Osteoblast (primary cell): Measurements from ENCODE around the gene NIPBL. TPM values are rescaled to one million over a fixed set of nuclear protein-coding genes. Genes with fewer than 3 reads are reported as not detected.

Experiments used
- DNase-seq: peaks from one replicate; pipeline ENCODE4 v3.0.0; 2011; ENCODE audit warnings: low spot score, mixed read lengths; ENCODE audit not compliant: insufficient read length; ENCODE audit errors: missing footprints
- H2AFZ ChIP-seq: 2 replicates; pipeline ENCODE4 v1.6.0; 2011; ENCODE audit warnings: mild to moderate bottlenecking, low read length
- H3K27ac ChIP-seq: 2 replicates; pipeline ENCODE4 v1.5.1; 2011; ENCODE audit warnings: mild to moderate bottlenecking, low read depth, low read length, moderate library complexity
- H3K27me3 ChIP-seq: 2 replicates; pipeline ENCODE4 v1.6.0; 2012; ENCODE audit warnings: mild to moderate bottlenecking, control low read depth, inconsistent platforms, low read length, moderate library complexity; ENCODE audit not compliant: insufficient read depth
- H3K36me3 ChIP-seq: 2 replicates; pipeline ENCODE4 v1.5.1; 2011; ENCODE audit warnings: mild to moderate bottlenecking, low read length, control low read depth, moderate library complexity; ENCODE audit not compliant: insufficient read depth
- H3K4me1 ChIP-seq: 2 replicates; pipeline ENCODE4 v1.5.1; 2011; ENCODE audit warnings: mild to moderate bottlenecking, low read length, control low read depth, moderate library complexity; ENCODE audit not compliant: insufficient read depth
- H3K4me2 ChIP-seq: 2 replicates; pipeline ENCODE4 v1.6.0; 2011; ENCODE audit warnings: mild to moderate bottlenecking, low read length; ENCODE audit not compliant: insufficient read depth
- H3K4me3 ChIP-seq: fragments of 200-600 bp; sonication (generic); 3 replicates; pipeline ENCODE4 v1.5.1; 2012; ENCODE audit warnings: mild to moderate bottlenecking, low read length, inconsistent platforms; ENCODE audit not compliant: insufficient read depth
- H3K79me2 ChIP-seq: 2 replicates; pipeline ENCODE4 v1.6.0; 2012; ENCODE audit warnings: mild to moderate bottlenecking, low read length, control low read depth, inconsistent platforms; ENCODE audit not compliant: insufficient read depth
- H3K9me3 ChIP-seq: 2 replicates; pipeline ENCODE4 v1.5.1; 2011; ENCODE audit warnings: low read depth, low read length, control low read depth
- H4K20me1 ChIP-seq: 2 replicates; pipeline ENCODE4 v1.6.0; 2012; ENCODE audit warnings: mild to moderate bottlenecking, low read length, control low read depth; ENCODE audit not compliant: insufficient read depth
- total RNA-seq: library from RNA; depleted of rRNA; stranded (reverse); fragments of >200 nt; gene quantifications from 2 replicates; pipeline ENCODE4 v1.2.3, GENCODE V29; 2012
- TF ChIP-seq, protein P1 (sequence below): IDR thresholded peaks from 2 replicates; pipeline ENCODE4 v1.5.1; 2011; ENCODE audit warnings: mild to moderate bottlenecking, low read depth, low read length, moderate library complexity; ENCODE audit errors: extremely low read depth

The NIPBL gene
- total RNA-seq, 1 donor = 22.8 TPM

DNA sequence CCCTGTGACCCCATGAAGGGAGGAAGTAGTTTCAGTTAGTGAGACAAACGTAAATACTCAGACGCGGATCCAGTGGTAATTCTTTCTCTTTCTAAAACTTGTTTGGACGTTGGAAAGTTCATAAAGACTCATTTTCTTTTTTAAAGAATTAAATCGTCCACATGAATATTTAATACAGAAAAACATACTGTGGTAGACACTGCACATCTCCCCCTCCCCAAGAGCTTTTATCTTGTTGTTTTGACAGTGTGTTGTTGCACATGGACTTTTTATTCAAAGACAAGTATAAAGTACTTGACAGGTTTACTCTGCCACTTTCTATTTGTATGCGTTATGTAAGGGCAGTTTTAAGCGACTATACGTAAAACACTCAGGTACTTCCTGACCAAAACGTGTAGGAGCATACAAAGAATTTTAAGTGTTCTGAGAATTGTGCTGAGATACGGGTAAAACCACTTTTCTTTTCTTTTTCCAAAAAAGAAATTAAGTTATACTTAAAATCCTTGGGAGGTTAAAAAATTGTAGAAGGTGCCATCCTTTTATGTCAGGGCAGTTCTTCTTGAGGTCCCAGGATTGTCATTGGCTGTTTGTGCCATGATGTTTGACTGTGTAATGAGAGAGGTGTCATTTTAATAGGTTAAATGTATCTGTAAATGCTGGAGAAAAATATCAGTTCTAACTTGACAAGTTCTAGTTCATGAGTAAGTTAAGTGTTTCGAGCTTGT, 1.3 kb downstream of the NIPBL start:
- TF ChIP-seq, protein P1, sequence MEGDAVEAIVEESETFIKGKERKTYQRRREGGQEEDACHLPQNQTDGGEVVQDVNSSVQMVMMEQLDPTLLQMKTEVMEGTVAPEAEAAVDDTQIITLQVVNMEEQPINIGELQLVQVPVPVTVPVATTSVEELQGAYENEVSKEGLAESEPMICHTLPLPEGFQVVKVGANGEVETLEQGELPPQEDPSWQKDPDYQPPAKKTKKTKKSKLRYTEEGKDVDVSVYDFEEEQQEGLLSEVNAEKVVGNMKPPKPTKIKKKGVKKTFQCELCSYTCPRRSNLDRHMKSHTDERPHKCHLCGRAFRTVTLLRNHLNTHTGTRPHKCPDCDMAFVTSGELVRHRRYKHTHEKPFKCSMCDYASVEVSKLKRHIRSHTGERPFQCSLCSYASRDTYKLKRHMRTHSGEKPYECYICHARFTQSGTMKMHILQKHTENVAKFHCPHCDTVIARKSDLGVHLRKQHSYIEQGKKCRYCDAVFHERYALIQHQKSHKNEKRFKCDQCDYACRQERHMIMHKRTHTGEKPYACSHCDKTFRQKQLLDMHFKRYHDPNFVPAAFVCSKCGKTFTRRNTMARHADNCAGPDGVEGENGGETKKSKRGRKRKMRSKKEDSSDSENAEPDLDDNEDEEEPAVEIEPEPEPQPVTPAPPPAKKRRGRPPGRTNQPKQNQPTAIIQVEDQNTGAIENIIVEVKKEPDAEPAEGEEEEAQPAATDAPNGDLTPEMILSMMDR = no peak
- H3K4me2 ChIP-seq = peak overlapping the region; percentile 94
- H3K4me1 ChIP-seq = peaks cover 33% of the 10 kb centered on the region
- H3K36me3 ChIP-seq = no peaks in the 10 kb centered on the region
- H3K27ac ChIP-seq = peak overlapping the region; percentile 83
- peaks cover 97% of the 10 kb centered on the region for H3K79me2 ChIP-seq
- H3K4me3 ChIP-seq = peak overlapping the region; percentile 92
- peak overlapping the region; percentile 81 for H2AFZ ChIP-seq
- no peaks in the 10 kb centered on the region for H3K9me3 ChIP-seq
- peak; percentile 79 for DNase-seq
- H4K20me1 ChIP-seq = peaks cover 53% of the 10 kb centered on the region
- H3K27me3 ChIP-seq = no peaks in the 10 kb centered on the region

- H3K27me3 ChIP-seq = no peaks in the 10 kb centered on the region
- peaks cover 33% of the 10 kb centered on the region for H3K4me1 ChIP-seq
- TF ChIP-seq, protein P1 = no peak
- no peaks in the 10 kb centered on the region for H3K36me3 ChIP-seq
- H3K4me3 ChIP-seq = peak overlapping the region; percentile 92
- DNase-seq = peak; percentile 83
- H2AFZ ChIP-seq = no peak overlapping the region
- H4K20me1 ChIP-seq = peaks cover 58% of the 10 kb centered on the region
- H3K79me2 ChIP-seq = peaks cover 97% of the 10 kb centered on the region
- H3K4me2 ChIP-seq = peak overlapping the region; percentile 94
- peak overlapping the region; percentile 83 for H3K27ac ChIP-seq
- no peaks in the 10 kb centered on the region for H3K9me3 ChIP-seq
Measured at GRCh38 chr5:36878392-36879082, 2.0 kb downstream of the NIPBL start.

- TF ChIP-seq, protein P1 = no peak
Measured at GRCh38 chr5:36879274-36880033, 2.9 kb downstream of the NIPBL start.

More at GRCh38 chr5:36879274-36880033, 2.9 kb downstream of the NIPBL start:
- Histone ChIP-seq H3K9me3 (no peaks in the 10 kb centered on the region), H4K20me1 (peaks cover 64% of the 10 kb centered on the region), H3K4me2 (peak overlapping the region; percentile 94), H3K4me3 (peak overlapping the region; percentile 92), H3K27me3 (no peaks in the 10 kb centered on the region), H3K27ac (peak overlapping the region; percentile 7), H3K79me2 (peaks cover 97% of the 10 kb centered on the region), H3K4me1 (peaks cover 24% of the 10 kb centered on the region), H3K36me3 (no peaks in the 10 kb centered on the region), H2AFZ (no peak overlapping the region)
- peak; percentile 4 for DNase-seq
